GM20000 (cell line): Measurements from ENCODE around the gene CBX4.

Experiments
- DNase-seq: peaks from one replicate; pipeline ENCODE4 v3.0.0; 2012; ENCODE audit warnings: low spot score
- CTCF ChIP-seq: IDR thresholded peaks from 2 replicates; pipeline ENCODE4 v1.5.1; 2012; ENCODE audit warnings: mild to moderate bottlenecking, control low read depth; ENCODE audit errors: extremely low read depth, missing control alignments

Gene CBX4

GRCh38 chr17:79874329-79874981, 35.2 kb upstream of the CBX4 start:
- peak; percentile 75 for DNase-seq
- TF ChIP-seq CTCF = no peak

- DNase-seq = no peak
- TF ChIP-seq CTCF = no peak
These were observed 34.3 kb upstream of the CBX4 start for GRCh38 chr17:79873583-79873982.

GRCh38 chr17:79872762-79873161, 33.5 kb upstream of the CBX4 start:
- no peak for DNase-seq

GRCh38 chr17:79871131-79871530, 31.9 kb upstream of the CBX4 start:
- no peak for TF ChIP-seq CTCF

More at GRCh38 chr17:79872762-79873161, 33.5 kb upstream of the CBX4 start:
- TF ChIP-seq CTCF = no peak

GRCh38 chr17:79870540-79870939, 31.3 kb upstream of the CBX4 start:
- TF ChIP-seq CTCF = no peak
- no peak for DNase-seq

More at GRCh38 chr17:79871131-79871530, 31.9 kb upstream of the CBX4 start:
- no peak for DNase-seq

GRCh38 chr17:79866791-79867518, 27.7 kb upstream of the CBX4 start:
- no peak for TF ChIP-seq CTCF
- DNase-seq = no peak
